Mesenteric fat pad (tissue), 1 donor: Measurements from ENCODE around the gene ANKRD10. TPM values are rescaled to one million over a fixed set of nuclear protein-coding genes. Genes with fewer than 3 reads are reported as not detected.

Source experiments
- DNase-seq: peaks from one replicate; pipeline ENCODE4 v3.0.0-alpha.2; 2020; ENCODE audit warnings: low spot score
- total RNA-seq: library from RNA; stranded (reverse); fragmentation: NEBNext Ultra II Directional; extraction: Animal tissue kit (Norgen Biotek cat#: 25700); gene quantifications from one replicate; pipeline ENCODE4 v1.2.1, GENCODE V29; 2021
- donor health status: DM: yes; HTN: yes; CAD: no.

The ANKRD10 gene
- total RNA-seq, 1 donor from 2014 or later = 115 TPM

- peak; percentile 39 for DNase-seq
These were observed 31.2 kb upstream of the ANKRD10 start for GRCh38 chr13:110945928-110946570.

- DNase-seq = peak; percentile 43
These were observed 30.4 kb upstream of the ANKRD10 start for GRCh38 chr13:110944968-110945927.

GRCh38 chr13:110944121-110944967 is 29.5 kb upstream of the ANKRD10 start:
- peak; percentile 28 for DNase-seq

- peak; percentile 6 for DNase-seq
These were observed 27.5 kb upstream of the ANKRD10 start for GRCh38 chr13:110942248-110942981.

GRCh38 chr13:110938662-110939421 is 24.0 kb upstream of the ANKRD10 start:
- DNase-seq = peak; percentile 75

GRCh38 chr13:110937511-110938285 is 22.8 kb upstream of the ANKRD10 start:
- peak; percentile 75 for DNase-seq

GRCh38 chr13:110936519-110936918 is 21.6 kb upstream of the ANKRD10 start:
- no peak for DNase-seq

GRCh38 chr13:110932588-110932987 is 17.7 kb upstream of the ANKRD10 start:
- no peak for DNase-seq

- no peak for DNase-seq
These were observed 14.4 kb upstream of the ANKRD10 start for GRCh38 chr13:110929104-110929777.

- DNase-seq = no peak
These were observed 10.2 kb upstream of the ANKRD10 start for GRCh38 chr13:110925023-110925612.

GRCh38 chr13:110924639-110924934 is 9.7 kb upstream of the ANKRD10 start:
- DNase-seq = no peak

- DNase-seq = no peak
These were observed 9.1 kb upstream of the ANKRD10 start for GRCh38 chr13:110923777-110924638.

- no peak for DNase-seq
These were observed 8.2 kb upstream of the ANKRD10 start for GRCh38 chr13:110923086-110923485.

- no peak for DNase-seq
These were observed 7.6 kb upstream of the ANKRD10 start for GRCh38 chr13:110922506-110922905.

GRCh38 chr13:110921695-110922094 is 6.8 kb upstream of the ANKRD10 start:
- DNase-seq = no peak

GRCh38 chr13:110921209-110921608 is 6.3 kb upstream of the ANKRD10 start:
- no peak for DNase-seq

GRCh38 chr13:110920038-110920437 is 5.2 kb upstream of the ANKRD10 start:
- no peak for DNase-seq
